Right atrium auricular region (tissue), 2 donors: ENCODE data around the gene ARL17B. TPM values are rescaled to one million over a fixed set of nuclear protein-coding genes. Genes with fewer than 3 reads are reported as not detected.
A peak's percentile ranks its signal among the peaks of the same experiment; 100 is the strongest.
"Not testable (repeated sequence)": the region's sequence is repeated elsewhere in the genome, so short reads cannot be mapped to it uniquely, and the experiment has no call there.

ENCODE experiments used
- DNase-seq: peaks from one replicate; pipeline ENCODE4 v3.0.0-alpha.2; 2019; ENCODE audit warnings: low spot score
- H3K27ac ChIP-seq, 2 donors: fragments of 200-600 bp; sonication (generic); 1 replicate in 1 of 2; 2 replicates in 1 of 2; pipeline ENCODE4 v1.5.1; 2016 to 2019
- H3K27me3 ChIP-seq, 2 donors: fragments of 200-600 bp; sonication (generic); one replicate each; pipeline versions ENCODE4 v1.5.1 to v1.6.0; 2017 to 2019
- H3K36me3 ChIP-seq: fragments of 200-600 bp; sonication (generic); one replicate; pipeline ENCODE4 v1.5.1; 2016
- H3K4me1 ChIP-seq, 2 donors: fragments of 200-600 bp; sonication (generic); one replicate each; pipeline versions ENCODE4 v1.5.1 to v1.6.0; 2017 to 2019
- H3K4me3 ChIP-seq, 2 donors: fragments of 200-600 bp; sonication (generic); 1 replicate in 1 of 2; 2 replicates in 1 of 2; pipeline ENCODE4 v1.5.1; 2017 to 2019; ENCODE audit warnings: mild to moderate bottlenecking in 1 of 2, moderate library complexity in 1 of 2
- H3K9me3 ChIP-seq, 2 donors: fragments of 200-600 bp; sonication (generic); one replicate each; pipeline ENCODE4 v1.5.1; 2019
- total RNA-seq, 2 donors: library from RNA; depleted of rRNA; stranded (reverse); fragments of >200 nt; gene quantifications; one replicate each; pipeline ENCODE4 v1.1.0, GENCODE V29; 2016

The ARL17B gene
- 1 to 10 TPM; 7.4 to 9.8 TPM for total RNA-seq

DNA sequence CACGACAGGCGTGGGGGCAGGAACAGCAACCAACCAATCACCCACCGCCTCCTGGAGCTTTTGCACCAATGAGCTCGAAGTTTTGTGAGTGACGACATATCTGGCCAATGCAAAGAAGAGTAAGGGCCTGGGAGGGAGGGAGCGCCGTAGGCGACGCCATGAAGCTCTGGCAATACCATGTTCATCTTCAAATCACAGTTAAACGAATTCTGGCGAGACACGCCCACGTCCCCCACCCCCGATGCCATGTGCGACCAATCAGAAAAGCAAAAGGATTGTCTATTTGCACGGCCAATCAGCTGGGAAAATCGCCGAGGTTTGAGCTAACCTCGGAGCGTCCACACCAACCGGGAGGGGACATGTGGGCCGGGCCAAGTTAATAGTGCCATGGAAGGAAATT is at the start of gene ARL17B:
Gene ARL17B (minus strand): TSS at position 12 of the 400 bp plus-strand sequence. CDS start 3,369 bp downstream, outside the sequence.
- H3K4me1 ChIP-seq, H3K36me3 ChIP-seq, H3K9me3 ChIP-seq, H3K4me3 ChIP-seq, H3K27me3 ChIP-seq, H3K27ac ChIP-seq: not testable (repeated sequence)
- peak; percentile 97 for DNase-seq

DNA sequence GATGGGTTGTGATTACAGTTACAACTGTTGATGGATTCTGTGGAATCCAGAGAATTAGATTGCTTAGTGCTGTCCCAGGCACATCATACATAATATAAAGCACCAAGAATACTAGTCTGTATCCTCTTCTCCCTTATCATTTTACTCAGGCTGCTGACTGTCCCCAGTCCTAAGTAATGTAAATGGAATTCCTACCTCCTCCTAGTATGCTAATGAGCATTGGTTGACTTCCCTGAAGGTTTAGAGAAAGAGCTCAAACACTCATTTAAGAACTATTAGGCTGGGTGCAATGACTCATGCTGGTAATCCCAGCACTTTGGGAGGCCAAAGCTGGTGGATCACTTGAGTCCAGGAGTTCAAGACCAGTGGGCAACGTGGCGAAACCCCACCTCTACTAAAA is 48.3 kb upstream of the ARL17B start:
- H3K9me3 ChIP-seq, H3K36me3 ChIP-seq, H3K4me1 ChIP-seq, H3K27me3 ChIP-seq, DNase-seq, H3K4me3 ChIP-seq, H3K27ac ChIP-seq: not testable (repeated sequence)

DNA sequence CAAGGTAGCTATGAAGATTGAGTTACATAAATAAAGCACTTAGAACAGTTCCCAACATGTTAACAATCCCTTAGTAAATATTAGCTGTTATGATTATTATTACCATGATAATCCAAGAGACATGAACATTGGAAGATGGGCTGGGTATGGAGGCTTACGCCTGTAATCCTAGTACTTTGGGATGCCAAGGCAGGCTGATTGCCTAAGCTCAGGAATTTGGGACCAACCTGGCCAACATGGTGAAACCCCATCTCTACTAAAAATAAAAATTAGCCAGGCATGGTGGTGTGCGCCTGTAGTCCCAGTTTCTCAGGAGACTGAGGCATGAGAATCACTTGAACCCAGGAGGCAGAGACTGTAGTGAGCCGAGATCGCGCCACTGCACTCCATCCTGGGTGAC is 45.6 kb upstream of the ARL17B start:
- DNase-seq, H3K27me3 ChIP-seq, H3K4me1 ChIP-seq, H3K4me3 ChIP-seq, H3K36me3 ChIP-seq, H3K27ac ChIP-seq, H3K9me3 ChIP-seq: not testable (repeated sequence)

DNA sequence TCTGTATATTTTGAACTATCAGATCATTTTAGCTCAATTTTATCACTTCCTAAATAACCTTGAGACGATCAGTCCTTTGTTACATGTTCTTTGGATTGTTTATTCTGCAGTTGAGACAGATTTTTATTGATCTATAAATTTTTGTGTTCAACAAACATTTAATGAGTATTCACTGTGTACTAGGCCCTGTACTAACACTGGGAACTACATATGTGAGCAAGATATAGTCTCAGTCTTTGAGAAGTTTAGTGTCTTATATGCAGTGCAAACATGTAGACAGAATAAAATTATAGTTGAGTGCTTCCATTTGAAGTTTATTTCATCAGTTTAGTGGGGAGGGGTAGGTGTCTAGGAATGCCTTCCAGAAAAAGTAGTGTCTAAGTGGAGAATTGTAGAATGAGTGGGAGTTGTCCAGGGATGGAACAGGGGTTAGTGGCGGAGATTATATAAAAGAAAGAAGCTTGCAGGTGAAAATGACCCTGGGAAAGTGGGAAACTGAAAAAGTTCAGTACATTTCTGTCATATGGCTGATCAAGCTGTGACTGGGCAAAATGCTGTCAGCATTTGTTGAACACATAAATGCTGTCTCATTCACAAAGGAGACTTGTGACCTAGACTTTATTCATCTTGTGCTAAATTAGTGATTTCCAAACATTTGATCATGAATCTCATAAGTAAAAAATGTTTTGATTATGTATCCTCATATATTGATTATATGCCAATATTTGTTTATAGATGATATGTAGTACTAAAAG is 39.6 kb upstream of the ARL17B start:
- not testable (repeated sequence) for H3K4me1 ChIP-seq, H3K4me3 ChIP-seq, H3K27ac ChIP-seq, H3K36me3 ChIP-seq, H3K9me3 ChIP-seq, H3K27me3 ChIP-seq, DNase-seq

DNA sequence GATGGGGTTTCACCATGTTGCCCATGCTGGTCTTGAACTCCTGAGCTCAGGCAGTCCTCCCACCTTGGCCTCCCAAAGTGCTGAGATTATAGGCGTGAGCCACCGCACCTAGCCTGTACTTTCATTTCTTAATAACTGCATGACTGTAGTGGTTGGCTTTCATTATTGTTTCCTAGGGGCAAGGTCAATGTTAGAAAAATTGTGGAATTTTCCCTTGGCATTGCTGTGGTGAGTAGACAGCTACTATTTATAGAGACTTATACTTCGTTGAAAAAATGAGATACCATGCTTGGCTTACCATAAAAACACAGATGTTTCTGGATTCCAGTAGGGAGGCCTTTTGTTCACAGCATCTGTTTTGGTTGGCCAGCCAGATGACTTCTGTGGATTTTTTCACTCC is 39.0 kb upstream of the ARL17B start:
- H3K36me3 ChIP-seq, DNase-seq, H3K9me3 ChIP-seq: not testable (repeated sequence)

DNA sequence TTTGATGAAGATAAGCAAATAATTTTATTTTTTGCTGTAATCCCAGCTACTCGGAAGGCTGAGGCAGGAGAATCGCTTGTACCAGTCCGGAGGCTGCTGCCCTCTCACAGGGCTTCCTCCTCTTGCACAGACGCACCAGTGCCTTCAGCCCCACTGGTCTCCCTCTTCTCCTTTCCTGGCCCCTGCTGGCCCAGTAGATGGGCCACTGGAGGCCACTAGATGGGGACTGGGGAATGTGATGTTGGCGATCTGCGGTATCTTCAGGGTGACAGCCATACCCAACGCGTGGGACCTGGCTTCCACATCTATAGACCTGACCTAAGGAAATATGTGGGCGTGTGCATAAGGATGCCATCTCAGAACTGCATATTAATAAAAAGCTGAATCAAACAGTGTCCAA is 38.4 kb upstream of the ARL17B start:
- not testable (repeated sequence) for H3K27me3 ChIP-seq, DNase-seq, H3K36me3 ChIP-seq, H3K4me1 ChIP-seq, H3K4me3 ChIP-seq, H3K27ac ChIP-seq, H3K9me3 ChIP-seq

More for the DNA sequence above, 39.0 kb upstream of the ARL17B start:
- not testable (repeated sequence) for H3K27ac ChIP-seq, H3K4me3 ChIP-seq, H3K4me1 ChIP-seq, H3K27me3 ChIP-seq

DNA sequence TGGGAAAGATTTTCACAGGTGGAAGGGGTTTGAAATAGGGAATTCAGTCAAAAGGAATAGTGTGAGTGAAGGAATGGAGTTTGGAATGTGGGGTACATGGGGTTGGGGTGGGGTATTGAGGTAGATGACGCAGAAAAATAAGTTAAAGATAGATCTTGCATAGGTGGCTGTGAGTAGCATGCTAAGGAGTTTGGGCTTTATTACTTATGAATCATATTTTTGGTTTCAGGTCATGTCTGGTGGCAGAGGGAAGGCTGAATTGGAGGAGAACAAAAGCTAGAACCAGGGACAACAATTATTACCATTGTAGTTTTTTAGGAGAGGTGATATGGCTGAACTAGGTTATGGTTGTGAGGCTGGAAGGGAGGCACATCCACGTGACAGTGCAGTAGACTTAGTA is 34.7 kb upstream of the ARL17B start:
- H3K4me3 ChIP-seq, H3K27me3 ChIP-seq, H3K36me3 ChIP-seq, H3K27ac ChIP-seq, H3K9me3 ChIP-seq, H3K4me1 ChIP-seq, DNase-seq: not testable (repeated sequence)

DNA sequence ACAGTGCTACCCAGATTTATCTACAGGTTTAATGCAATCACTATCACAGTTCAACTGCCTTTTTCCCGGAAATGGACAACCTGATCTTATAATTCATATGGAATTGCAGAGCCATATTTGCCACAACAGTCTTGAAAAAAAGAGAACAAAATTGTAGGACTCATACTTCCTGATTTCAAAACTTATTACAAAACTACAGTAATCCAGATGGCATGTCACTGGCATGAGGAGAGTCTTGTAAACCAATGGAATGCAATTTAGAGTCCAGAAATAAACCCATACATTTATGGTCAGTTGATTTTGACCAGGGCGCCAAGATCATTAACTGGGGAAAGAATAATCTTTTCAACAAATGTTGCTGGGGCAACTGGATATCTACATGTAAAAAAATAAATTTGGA is 32.1 kb upstream of the ARL17B start:
- not testable (repeated sequence) for H3K36me3 ChIP-seq, H3K27me3 ChIP-seq, H3K9me3 ChIP-seq, H3K4me3 ChIP-seq, H3K27ac ChIP-seq, DNase-seq, H3K4me1 ChIP-seq

DNA sequence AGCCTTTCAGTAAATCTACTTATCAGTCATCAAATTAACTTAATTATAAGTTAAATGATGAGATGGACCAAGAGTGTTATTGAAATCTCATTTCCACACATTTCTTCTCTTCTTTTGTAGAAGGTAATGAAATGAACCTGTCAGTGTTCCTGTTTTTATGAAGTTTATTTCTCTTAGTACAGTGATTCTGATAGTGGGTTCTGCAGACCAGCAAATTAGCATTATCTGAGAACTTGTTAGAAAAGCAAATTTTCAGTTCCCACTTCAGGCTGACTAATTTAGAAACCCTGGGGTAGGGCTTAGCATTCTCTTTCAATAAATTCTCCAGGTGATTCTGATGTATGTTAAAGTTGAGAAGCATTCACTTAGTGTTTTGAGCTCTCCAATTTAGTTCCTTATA is 23.9 kb upstream of the ARL17B start:
- not testable (repeated sequence) for H3K9me3 ChIP-seq, H3K4me1 ChIP-seq, H3K4me3 ChIP-seq, H3K27me3 ChIP-seq, DNase-seq, H3K27ac ChIP-seq, H3K36me3 ChIP-seq

DNA sequence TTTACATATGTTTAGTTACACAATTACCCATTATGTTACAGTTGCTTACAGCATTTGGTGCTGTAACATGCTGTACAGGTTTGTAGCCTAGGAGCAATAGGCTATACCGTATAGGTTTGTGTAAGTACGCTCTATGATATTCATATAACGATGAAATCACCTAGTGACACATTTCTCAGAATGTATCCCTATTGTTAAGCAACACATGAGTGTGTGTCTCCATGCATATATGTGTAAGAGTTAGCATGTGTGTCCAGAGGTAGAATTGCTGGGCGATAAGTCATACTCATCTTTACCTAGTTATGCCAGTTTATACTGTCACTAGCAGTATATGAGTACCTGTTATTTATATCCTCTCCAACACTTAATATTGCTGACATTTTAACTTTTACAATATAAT is 21.6 kb upstream of the ARL17B start:
- not testable (repeated sequence) for H3K27me3 ChIP-seq, H3K4me1 ChIP-seq, H3K4me3 ChIP-seq, H3K36me3 ChIP-seq, DNase-seq, H3K9me3 ChIP-seq, H3K27ac ChIP-seq

DNA sequence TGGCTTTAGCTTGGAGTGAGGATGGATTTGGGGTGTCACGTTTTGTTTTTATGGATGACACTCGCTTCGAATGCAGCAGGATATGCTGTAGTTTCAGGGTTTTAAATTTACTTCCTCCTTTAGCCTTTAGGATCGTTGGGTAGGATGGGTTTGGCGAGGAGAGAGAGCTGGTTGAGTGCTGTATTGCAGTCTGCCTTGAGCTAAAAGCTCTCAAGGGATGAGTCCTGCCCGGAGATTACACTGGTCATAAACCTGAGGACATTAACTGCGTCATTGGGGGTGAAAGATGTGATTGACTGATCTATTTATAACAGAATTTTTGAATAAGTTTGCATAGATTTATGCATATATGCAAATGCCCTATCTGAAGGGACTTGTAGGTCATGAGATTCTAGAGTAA is 11.9 kb upstream of the ARL17B start:
- not testable (repeated sequence) for H3K27ac ChIP-seq, H3K9me3 ChIP-seq, H3K27me3 ChIP-seq, H3K36me3 ChIP-seq, DNase-seq, H3K4me1 ChIP-seq, H3K4me3 ChIP-seq

DNA sequence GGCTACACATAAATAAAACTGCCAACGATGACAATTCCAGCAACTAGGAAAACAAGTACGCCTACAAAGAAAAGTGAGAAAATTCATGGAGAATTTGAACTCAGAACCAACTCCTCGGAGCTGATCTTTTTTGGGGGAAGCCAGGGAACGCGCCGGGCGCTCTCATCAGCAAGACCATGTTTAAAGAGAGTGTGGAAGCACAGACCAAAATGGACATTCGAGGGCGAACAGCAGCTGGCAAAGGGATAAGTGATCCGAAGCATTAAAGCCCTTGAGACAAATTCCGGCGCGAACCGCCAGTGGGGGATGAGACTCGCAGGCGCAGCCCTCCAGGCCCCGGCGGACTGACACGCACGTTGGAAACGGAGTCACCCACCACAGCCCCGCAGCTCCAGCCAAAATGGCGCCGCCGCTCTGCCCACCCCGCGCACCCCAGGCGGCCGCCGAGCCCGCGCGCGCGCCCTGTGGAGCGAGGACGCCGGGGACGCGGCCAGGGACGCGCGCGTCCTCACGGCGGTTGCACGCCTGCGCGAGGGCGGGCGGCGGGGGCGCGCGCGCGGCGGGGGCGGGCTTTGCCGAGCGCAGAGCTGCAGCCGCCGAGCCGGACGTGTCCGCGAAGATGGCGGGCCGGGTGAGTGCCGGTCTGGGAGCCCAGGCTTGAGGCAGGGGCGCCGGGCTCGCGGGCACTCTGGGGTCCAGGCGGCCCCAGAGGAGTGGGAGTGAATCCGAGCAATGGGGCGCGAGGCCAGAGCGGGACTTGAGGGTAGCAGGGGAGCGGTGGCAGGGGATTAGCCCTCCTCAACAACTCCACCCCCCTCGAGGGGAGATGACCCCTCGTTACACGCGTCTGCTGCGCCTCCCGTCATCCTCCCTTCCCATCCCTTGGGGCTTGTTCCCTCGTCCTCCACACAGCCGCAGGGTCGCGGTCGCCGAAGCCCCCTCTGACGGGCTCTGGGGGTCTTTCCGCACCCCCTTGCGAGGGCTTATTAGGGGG is 11.0 kb upstream of the ARL17B start:
- not testable (repeated sequence) for H3K4me3 ChIP-seq, H3K27ac ChIP-seq, H3K27me3 ChIP-seq, H3K4me1 ChIP-seq, H3K9me3 ChIP-seq, DNase-seq, H3K36me3 ChIP-seq

DNA sequence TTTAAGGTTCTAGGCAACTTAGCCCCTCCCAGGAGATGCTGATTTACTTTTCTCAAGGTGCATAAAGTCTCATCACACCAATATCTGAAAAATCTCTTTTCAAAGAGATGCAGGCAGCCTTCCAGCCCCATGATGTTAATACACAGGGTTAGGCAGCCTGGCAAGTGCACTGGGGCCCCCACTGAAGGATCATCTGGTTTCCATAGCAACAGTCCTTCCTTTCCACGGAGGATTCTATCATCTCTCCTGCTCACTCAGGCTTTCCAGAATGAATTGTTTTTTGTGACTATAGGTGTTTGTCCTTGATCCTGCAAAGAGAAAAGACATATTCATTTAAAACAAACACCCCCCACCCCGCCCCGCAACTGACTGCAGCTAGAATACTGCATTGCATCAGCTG is 6.0 kb upstream of the ARL17B start:
- not testable (repeated sequence) for H3K4me3 ChIP-seq, H3K27me3 ChIP-seq, H3K27ac ChIP-seq, DNase-seq, H3K9me3 ChIP-seq, H3K36me3 ChIP-seq, H3K4me1 ChIP-seq

DNA sequence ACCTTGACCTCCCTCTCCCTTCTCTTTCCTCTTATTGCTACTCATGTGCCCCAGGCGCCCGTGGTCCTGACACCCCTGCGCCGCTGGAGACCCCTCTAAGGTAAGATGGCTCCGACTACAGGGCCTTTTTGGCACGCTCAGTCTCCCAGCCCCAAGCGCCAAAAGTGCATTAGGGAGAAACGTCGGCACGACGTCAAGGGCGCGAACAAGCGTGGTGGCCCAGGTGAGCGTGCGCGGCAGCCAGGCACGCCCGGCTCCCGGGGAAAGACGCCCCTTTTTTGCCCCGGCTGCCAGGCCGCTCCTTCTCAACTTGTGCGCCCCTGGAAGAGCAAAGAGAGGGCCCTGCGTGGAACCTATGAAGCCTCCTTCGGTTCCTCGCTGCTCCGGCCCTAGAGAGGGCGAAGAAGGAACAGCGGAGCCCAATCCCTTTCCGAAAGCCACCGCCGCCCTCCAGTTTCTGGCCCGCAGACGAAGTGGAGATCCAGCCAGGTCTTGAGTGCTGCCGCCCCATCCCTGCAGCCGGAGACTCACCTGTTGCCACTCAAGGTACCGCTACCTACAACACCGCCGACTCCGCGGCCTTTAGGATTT is 326 bp downstream of the ARL17B start:
- DNase-seq, H3K9me3 ChIP-seq, H3K27ac ChIP-seq, H3K27me3 ChIP-seq, H3K4me3 ChIP-seq, H3K36me3 ChIP-seq, H3K4me1 ChIP-seq: not testable (repeated sequence)

DNA sequence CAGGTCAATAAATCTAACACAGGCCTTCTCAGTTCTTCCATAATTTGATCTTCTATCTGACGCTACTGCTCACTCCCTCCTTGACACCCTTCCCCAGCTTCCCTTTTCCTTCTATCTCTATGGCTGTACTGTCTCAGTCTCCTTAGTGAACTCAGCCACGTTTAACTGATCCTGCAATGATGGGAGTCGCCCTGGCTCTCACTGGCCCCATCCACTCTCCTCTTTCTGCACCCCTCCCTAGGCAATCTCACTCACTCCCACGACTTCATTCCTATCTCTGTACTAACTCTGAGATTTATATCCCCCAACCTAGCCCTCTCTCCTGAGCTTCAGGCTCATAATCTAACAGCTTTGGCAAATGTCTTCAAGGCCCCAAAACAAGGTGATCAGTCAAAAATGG is 7.7 kb downstream of the ARL17B start:
- H3K9me3 ChIP-seq, H3K36me3 ChIP-seq, H3K4me3 ChIP-seq, DNase-seq, H3K4me1 ChIP-seq, H3K27ac ChIP-seq, H3K27me3 ChIP-seq: not testable (repeated sequence)
